GM21528 (cell line): ENCODE results near the gene SMYD3.

Experiments used
- ATAC-seq: cut with Tn5 transposase; IDR thresholded peaks from one replicate; pipeline ENCODE4 v1.9.1; 2021; ENCODE audit warnings: mild to moderate bottlenecking, moderate library complexity; ENCODE audit not compliant: unreplicated experiment, low FRiP score

The SMYD3 gene

GRCh38 chr1:246128494-246129069 lies 378.5 kb downstream of the SMYD3 start:
- ATAC-seq = no peak

GRCh38 chr1:246126580-246126979 lies 380.5 kb downstream of the SMYD3 start:
- no peak for ATAC-seq

GRCh38 chr1:246122071-246122470 lies 385.0 kb downstream of the SMYD3 start:
- ATAC-seq = no peak

- no peak for ATAC-seq
Measured at GRCh38 chr1:246121533-246121932, 385.5 kb downstream of the SMYD3 start.

- ATAC-seq = peak; percentile 95
Measured at GRCh38 chr1:246117066-246117791, 389.9 kb downstream of the SMYD3 start.

GRCh38 chr1:246114369-246114768 lies 392.7 kb downstream of the SMYD3 start:
- ATAC-seq = no peak

- no peak for ATAC-seq
Measured at GRCh38 chr1:246113555-246114095, 393.5 kb downstream of the SMYD3 start.

GRCh38 chr1:246111570-246111969 lies 395.5 kb downstream of the SMYD3 start:
- ATAC-seq = no peak

GRCh38 chr1:246110343-246111219 lies 396.5 kb downstream of the SMYD3 start:
- ATAC-seq = no peak

- no peak for ATAC-seq
Measured at GRCh38 chr1:246108278-246108925, 398.7 kb downstream of the SMYD3 start.

- no peak for ATAC-seq
Measured at GRCh38 chr1:246107516-246108277, 399.4 kb downstream of the SMYD3 start.

GRCh38 chr1:246106342-246106763 lies 400.7 kb downstream of the SMYD3 start:
- no peak for ATAC-seq

GRCh38 chr1:246104927-246105326 lies 402.2 kb downstream of the SMYD3 start:
- no peak for ATAC-seq

GRCh38 chr1:246099570-246099969 lies 407.5 kb downstream of the SMYD3 start:
- no peak for ATAC-seq

GRCh38 chr1:246096356-246096755 lies 410.7 kb downstream of the SMYD3 start:
- ATAC-seq = no peak

- no peak for ATAC-seq
Measured at GRCh38 chr1:246095443-246095842, 411.6 kb downstream of the SMYD3 start.

GRCh38 chr1:246093230-246093629 lies 413.8 kb downstream of the SMYD3 start:
- no peak for ATAC-seq

- ATAC-seq = no peak
Measured at GRCh38 chr1:246092136-246092535, 414.9 kb downstream of the SMYD3 start.

GRCh38 chr1:246091477-246091876 lies 415.6 kb downstream of the SMYD3 start:
- ATAC-seq = no peak

- ATAC-seq = no peak
Measured at GRCh38 chr1:246086191-246086590, 420.9 kb downstream of the SMYD3 start.
